Spinal cord (tissue), 10 donors: ENCODE measurements around the gene HSCB. TPM values are rescaled to one million over a fixed set of nuclear protein-coding genes. Genes with fewer than 3 reads are reported as not detected.
"Not testable (repeated sequence)": the region's sequence is repeated elsewhere in the genome, so short reads cannot be mapped to it uniquely, and the experiment has no call there.

Experiments
- DNase-seq, 6 donors: peaks; one replicate each; pipeline versions ENCODE4 v3.0.0 to v3.0.0-alpha.2; 2013 to 2015; ENCODE audit warnings: low spot score in 6 of 6, low read depth in 4 of 6
- H3K27ac ChIP-seq: one replicate; pipeline ENCODE4 v1.5.1; 2013; ENCODE audit warnings: low read depth, low read length, control low read depth
- H3K27me3 ChIP-seq: one replicate; pipeline ENCODE4 v1.6.1; 2013; ENCODE audit warnings: low read length; ENCODE audit not compliant: control insufficient read depth, insufficient read depth
- H3K36me3 ChIP-seq: one replicate; pipeline ENCODE4 v1.6.1; 2013; ENCODE audit warnings: low read length; ENCODE audit not compliant: control insufficient read depth, insufficient read depth
- H3K4me1 ChIP-seq: one replicate; pipeline ENCODE4 v1.6.1; 2013; ENCODE audit warnings: low read length; ENCODE audit not compliant: control insufficient read depth, insufficient read depth
- H3K4me3 ChIP-seq: one replicate; pipeline ENCODE4 v1.5.1; 2013; ENCODE audit warnings: low read depth, low read length, control low read depth
- H3K9me3 ChIP-seq: one replicate; pipeline ENCODE4 v1.6.1; 2013; ENCODE audit warnings: low read length; ENCODE audit not compliant: control insufficient read depth, insufficient read depth
- WGBS: methylation state at CpG from one replicate; pipeline ENCODE4 v1.1.5; 2013; ENCODE audit warnings: missing lambda C conversion rate; ENCODE audit not compliant: insufficient coverage; 5-methylcytosine and 5-hydroxymethylcytosine counted together
- polyA plus RNA-seq, 2 donors: library from polyadenylated mRNA; unstranded; fragments of 120-200 nt; gene quantifications; one replicate each; pipeline ENCODE4 v1.2.1, GENCODE V29; 2013; ENCODE audit not compliant: insufficient read length in 2 of 2
- total RNA-seq, 2 donors: library from RNA; depleted of rRNA in 1 of 2; stranded (reverse); fragments of 120-200 nt in 1 of 2; fragments of >200 nt in 1 of 2; gene quantifications; one replicate each; pipeline versions ENCODE4 v1.2.3 to v1.2.4, GENCODE V29; 2013 to 2014
- donor health status: healthy.

The HSCB gene
- total and polyA plus RNA-seq, 4 donors = 8.5 to 17.1 (median 13.9) TPM

- H3K9me3 ChIP-seq, H3K27ac ChIP-seq, H3K27me3 ChIP-seq, H3K36me3 ChIP-seq, H3K4me3 ChIP-seq, DNase-seq, H3K4me1 ChIP-seq: not testable (repeated sequence)
- 94% methylated on average over 4 of the region's 4 CpGs for WGBS
Observed at GRCh38 chr22:28762000-28762399, 20.2 kb downstream of the HSCB start.

- Histone ChIP-seq H3K27ac (no peak overlapping the region), H3K36me3 (no peaks in the 10 kb centered on the region), H3K4me3 (no peak overlapping the region), H3K9me3 (no peaks in the 10 kb centered on the region), H3K27me3 (no peaks in the 10 kb centered on the region), H3K4me1 (no peaks in the 10 kb centered on the region)
- DNase-seq = no peak
- WGBS = 73% methylated on average over 3 of the region's 3 CpGs
Observed at GRCh38 chr22:28766628-28767027, 24.8 kb downstream of the HSCB start.

GRCh38 chr22:28768701-28769393, 27.0 kb downstream of the HSCB start:
- DNase-seq = no peak
- WGBS = 100% methylated on average over 4 of the region's 6 CpGs
- Histone ChIP-seq H3K9me3 (no peaks in the 10 kb centered on the region), H3K4me3 (no peak overlapping the region), H3K27me3 (no peaks in the 10 kb centered on the region), H3K4me1 (peaks cover 5% of the 10 kb centered on the region), H3K36me3 (peaks cover 1% of the 10 kb centered on the region), H3K27ac (no peak overlapping the region)

GRCh38 chr22:28769394-28770085, 27.7 kb downstream of the HSCB start:
- Histone ChIP-seq H3K27me3 (no peaks in the 10 kb centered on the region), H3K27ac (no peak overlapping the region), H3K9me3 (no peaks in the 10 kb centered on the region), H3K4me1 (peaks cover 10% of the 10 kb centered on the region), H3K36me3 (peaks cover 5% of the 10 kb centered on the region), H3K4me3 (no peak overlapping the region)
- DNase-seq = no peak
- 95% methylated on average over 12 of the region's 14 CpGs for WGBS

- 67% methylated on average over 1 of the region's 5 CpGs for WGBS
- H3K9me3 ChIP-seq = no peaks in the 10 kb centered on the region
- no peaks in the 10 kb centered on the region for H3K27me3 ChIP-seq
- peak in 2 of 6 donors; percentile 7 to 42 for DNase-seq
- H3K27ac ChIP-seq = no peak overlapping the region
- H3K4me1 ChIP-seq = peaks cover 10% of the 10 kb centered on the region
- no peak overlapping the region for H3K4me3 ChIP-seq
- H3K36me3 ChIP-seq = peaks cover 17% of the 10 kb centered on the region
Observed at GRCh38 chr22:28771195-28771791, 29.5 kb downstream of the HSCB start.

- Histone ChIP-seq H3K4me3 (peak within 1 kb of the TSS; percentile 58), H3K9me3 (no peaks in the 10 kb centered on the region), H3K4me1 (peaks cover 10% of the 10 kb centered on the region), H3K36me3 (peaks cover 32% of the 10 kb centered on the region), H3K27me3 (no peaks in the 10 kb centered on the region), H3K27ac (peak within 1 kb of the TSS; percentile 89)
- WGBS = under 1% methylated on average over 92 of the region's 92 CpGs
- DNase-seq = peak; percentile 82 to 99 (median 91)
Observed at GRCh38 chr22:28772633-28773460, 31.0 kb downstream of the HSCB start, which contains the start of gene CCDC117. Gene CCDC117 (plus strand): TSS chr22:28772695. CDS start chr22:28772850, 155 bp downstream.

- H3K36me3 ChIP-seq = peaks cover 37% of the 10 kb centered on the region
- 17% methylated on average over 5 of the region's 10 CpGs for WGBS
- peaks cover 10% of the 10 kb centered on the region for H3K4me1 ChIP-seq
- peak overlapping the region; percentile 58 for H3K4me3 ChIP-seq
- H3K27me3 ChIP-seq = no peaks in the 10 kb centered on the region
- H3K9me3 ChIP-seq = no peaks in the 10 kb centered on the region
- H3K27ac ChIP-seq = peak overlapping the region; percentile 89
- DNase-seq = no peak
Observed at GRCh38 chr22:28773461-28773867, 31.6 kb downstream of the HSCB start.

GRCh38 chr22:28774378-28774777, 32.5 kb downstream of the HSCB start:
- H3K9me3 ChIP-seq = no peaks in the 10 kb centered on the region
- H3K27me3 ChIP-seq = no peaks in the 10 kb centered on the region
- 100% methylated on average over 1 of the region's 1 CpG for WGBS
- no peak overlapping the region for H3K4me3 ChIP-seq
- H3K4me1 ChIP-seq = peaks cover 10% of the 10 kb centered on the region
- no peak overlapping the region for H3K27ac ChIP-seq
- peaks cover 41% of the 10 kb centered on the region for H3K36me3 ChIP-seq
- no peak for DNase-seq

- WGBS = 74% methylated on average over 4 of the region's 5 CpGs
- Histone ChIP-seq H3K27ac (no peak overlapping the region), H3K9me3 (no peaks in the 10 kb centered on the region), H3K27me3 (no peaks in the 10 kb centered on the region), H3K4me3 (no peak overlapping the region), H3K4me1 (no peaks in the 10 kb centered on the region), H3K36me3 (peaks cover 57% of the 10 kb centered on the region)
- no peak for DNase-seq
Observed at GRCh38 chr22:28779833-28780232, 38.0 kb downstream of the HSCB start.
